Pancreas (tissue), 10 donors: Measurements from ENCODE around the gene CARD18. TPM values are rescaled to one million over a fixed set of nuclear protein-coding genes. Genes with fewer than 3 reads are reported as not detected.
A peak's percentile ranks its signal among the peaks of the same experiment; 100 is the strongest.

ENCODE experiments used
- ATAC-seq, 4 donors: fragments of 200-7000 bp; cut with Tn5 transposase; one replicate each; pipeline versions ENCODE4 v1.8.0 to v1.9.1; 2020; ENCODE audit warnings: mild to moderate bottlenecking in 4 of 4, moderate library complexity in 4 of 4
- DNase-seq, 6 donors: peaks; one replicate each; pipeline ENCODE4 v3.0.0-alpha.2; 2020
- FAIRE-seq: peaks from 2 replicates; lab custom pipeline; 2012; peaks lifted over from hg19 to GRCh38; lab: Jason Lieb, UNC
- H3K27ac ChIP-seq, 4 donors: fragments of 200-600 bp; sonication (generic); 1 replicate in 3 of 4; 2 replicates in 1 of 4; pipeline versions ENCODE4 v1.5.0 to v1.8.0; 2020
- H3K27me3 ChIP-seq, 4 donors: fragments of 200-600 bp; one replicate each; pipeline ENCODE4 v1.8.0; 2021
- H3K36me3 ChIP-seq, 3 donors: fragments of 200-600 bp; sonication (generic) in 1 of 3; one replicate each; pipeline versions ENCODE4 v1.5.0 to v1.8.0; 2020 to 2021
- H3K4me1 ChIP-seq, 3 donors: fragments of 200-600 bp; one replicate each; pipeline ENCODE4 v1.8.0; 2021
- H3K4me3 ChIP-seq, 4 donors: fragments of 200-600 bp; sonication (generic) in 2 of 4; one replicate each; pipeline versions ENCODE4 v1.5.0 to v1.8.0; 2020 to 2021
- H3K9me3 ChIP-seq, 4 donors: fragments of 200-600 bp; one replicate each; pipeline ENCODE4 v1.8.0; 2021
- WGBS, 2 donors: extraction: QIAGEN DNeasy Blood & Tissue Kit; methylation state at CpG; one replicate each; pipeline ENCODE4 v1.1.7; 2013; 5-methylcytosine and 5-hydroxymethylcytosine counted together
- intact Hi-C, 3 donors: fragments of 100-400 bp; cut with DNase I; formaldehyde crosslinking; loops; one replicate each; pipeline versions ENCODE4 v1.11.1 to v1.14.2; 2022
- polyA plus RNA-seq, 2 donors: library from polyadenylated mRNA; stranded (reverse); fragments of 200-250 nt; gene quantifications; one replicate each; pipeline ENCODE4 v1.2.3, GENCODE V29; 2013
- total RNA-seq, 6 donors: library from RNA; stranded (reverse); fragmentation: NEBNext Ultra II Directional in 4 of 6; extraction: Animal tissue kit (Norgen Biotek cat#: 25700) in 4 of 6; gene quantifications; one replicate each; pipeline versions ENCODE4 v1.2.1 to v1.2.4, GENCODE V29; 2021 to 2023
- TF ChIP-seq, protein P1 (sequence below), 4 donors: fragments of 200-600 bp; sonication (generic) in 3 of 4; IDR thresholded peaks; one replicate each; pipeline versions ENCODE4 v1.5.0 to v1.8.0; 2021; ENCODE audit warnings: antibody characterized with exemption in 4 of 4
- donor health status: healthy with polysubstance abuse.
- donor health status: DM: no; HTN: no; CAD: no; lungs with moderate emphysema.
- donor health status: DM: no; HTN: no; CAD: no.
- donor health status: control.
- donor health status: control.
- donor health status: Bipolar disorder and iron deficiency.
- donor health status: DM: yes; HTN: yes; CAD: no.
- donor health status: DM: no; HTN: no; CAD: no.
- donor health status: DM: no; HTN: no; CAD: no.
- donor health status: DM: yes; HTN: yes; CAD: no.

Gene CARD18
- total and polyA plus RNA-seq, 8 donors: 0.33 TPM; not detected in 7

DNA sequence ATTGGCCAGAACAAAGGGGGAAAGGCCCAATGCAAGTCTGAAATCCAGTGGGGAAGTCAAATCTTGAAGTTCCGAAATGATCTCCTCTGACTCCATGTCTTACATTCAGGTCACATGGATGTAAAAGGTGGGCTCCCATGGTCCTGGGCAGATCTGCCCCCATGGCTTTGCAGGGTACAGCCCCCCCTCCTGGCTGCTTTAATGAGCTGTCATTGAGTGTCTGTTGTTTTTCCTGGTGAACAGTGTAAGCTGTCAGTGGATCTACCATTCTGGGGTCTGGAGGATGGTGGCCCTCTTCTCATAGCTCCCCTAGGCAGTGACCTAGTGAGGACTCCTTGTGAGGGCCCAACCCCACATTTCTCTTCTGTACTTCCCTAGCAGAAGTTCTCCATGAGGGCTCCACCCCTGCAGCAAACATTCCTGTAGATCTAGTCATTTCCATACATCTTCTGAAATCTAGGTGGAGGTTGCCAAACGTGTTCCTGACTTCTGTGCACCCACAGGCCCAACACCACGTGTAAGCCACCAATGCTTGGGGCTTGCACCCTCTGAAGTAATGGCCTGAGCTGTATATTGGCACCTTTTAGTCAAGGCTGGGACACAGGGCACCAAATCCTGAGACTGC, 9.3 kb downstream of the CARD18 start:
- H3K36me3 ChIP-seq: no peaks in the 10 kb centered on the region
- H3K4me3 ChIP-seq: no peak overlapping the region
- H3K4me1 ChIP-seq: no peaks in the 10 kb centered on the region
- TF ChIP-seq, protein P1, sequence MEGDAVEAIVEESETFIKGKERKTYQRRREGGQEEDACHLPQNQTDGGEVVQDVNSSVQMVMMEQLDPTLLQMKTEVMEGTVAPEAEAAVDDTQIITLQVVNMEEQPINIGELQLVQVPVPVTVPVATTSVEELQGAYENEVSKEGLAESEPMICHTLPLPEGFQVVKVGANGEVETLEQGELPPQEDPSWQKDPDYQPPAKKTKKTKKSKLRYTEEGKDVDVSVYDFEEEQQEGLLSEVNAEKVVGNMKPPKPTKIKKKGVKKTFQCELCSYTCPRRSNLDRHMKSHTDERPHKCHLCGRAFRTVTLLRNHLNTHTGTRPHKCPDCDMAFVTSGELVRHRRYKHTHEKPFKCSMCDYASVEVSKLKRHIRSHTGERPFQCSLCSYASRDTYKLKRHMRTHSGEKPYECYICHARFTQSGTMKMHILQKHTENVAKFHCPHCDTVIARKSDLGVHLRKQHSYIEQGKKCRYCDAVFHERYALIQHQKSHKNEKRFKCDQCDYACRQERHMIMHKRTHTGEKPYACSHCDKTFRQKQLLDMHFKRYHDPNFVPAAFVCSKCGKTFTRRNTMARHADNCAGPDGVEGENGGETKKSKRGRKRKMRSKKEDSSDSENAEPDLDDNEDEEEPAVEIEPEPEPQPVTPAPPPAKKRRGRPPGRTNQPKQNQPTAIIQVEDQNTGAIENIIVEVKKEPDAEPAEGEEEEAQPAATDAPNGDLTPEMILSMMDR (IDR thresholded peaks at IDR 0.05): no peak
- no peak for DNase-seq
- intact Hi-C loops: no loop called here
- no peak for ATAC-seq
- H3K9me3 ChIP-seq: no peaks in the 10 kb centered on the region
- no peak for FAIRE-seq
- H3K27me3 ChIP-seq: no peaks in the 10 kb centered on the region
- WGBS, 2 donors: 55 to 61% methylated on average over 3 of the region's 3 CpGs
- no peak overlapping the region for H3K27ac ChIP-seq

DNA sequence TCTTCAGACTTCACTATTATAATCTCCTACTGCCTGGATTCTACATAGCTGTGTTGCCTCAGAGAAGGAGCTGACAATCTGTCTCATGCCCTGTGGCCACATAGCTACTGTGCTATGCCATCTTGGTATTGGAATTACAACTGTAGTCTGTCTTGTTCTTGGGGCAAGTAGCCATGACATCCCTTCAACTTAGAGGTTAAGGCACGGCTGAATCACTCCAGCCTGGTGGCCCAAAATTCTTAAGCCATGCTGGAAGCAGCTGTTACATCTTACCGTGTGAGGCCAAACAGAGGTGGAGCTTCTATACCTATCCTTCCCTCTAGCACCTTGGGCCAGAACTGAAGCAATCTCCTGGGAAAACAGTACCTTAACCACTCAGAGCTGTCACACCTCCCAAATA, 14.8 kb downstream of the CARD18 start:
- no peaks in the 10 kb centered on the region for H3K9me3 ChIP-seq
- WGBS, 2 donors: 80 to 81% methylated on average over 2 of the region's 2 CpGs
- intact Hi-C loops: no loop called here
- no peaks in the 10 kb centered on the region for H3K4me1 ChIP-seq
- H3K27me3 ChIP-seq: no peaks in the 10 kb centered on the region
- H3K27ac ChIP-seq: no peak overlapping the region
- TF ChIP-seq, protein P1 (IDR thresholded peaks at IDR 0.05): no peak
- no peak overlapping the region for H3K4me3 ChIP-seq
- FAIRE-seq: no peak
- DNase-seq: no peak
- no peaks in the 10 kb centered on the region for H3K36me3 ChIP-seq
- no peak for ATAC-seq

DNA sequence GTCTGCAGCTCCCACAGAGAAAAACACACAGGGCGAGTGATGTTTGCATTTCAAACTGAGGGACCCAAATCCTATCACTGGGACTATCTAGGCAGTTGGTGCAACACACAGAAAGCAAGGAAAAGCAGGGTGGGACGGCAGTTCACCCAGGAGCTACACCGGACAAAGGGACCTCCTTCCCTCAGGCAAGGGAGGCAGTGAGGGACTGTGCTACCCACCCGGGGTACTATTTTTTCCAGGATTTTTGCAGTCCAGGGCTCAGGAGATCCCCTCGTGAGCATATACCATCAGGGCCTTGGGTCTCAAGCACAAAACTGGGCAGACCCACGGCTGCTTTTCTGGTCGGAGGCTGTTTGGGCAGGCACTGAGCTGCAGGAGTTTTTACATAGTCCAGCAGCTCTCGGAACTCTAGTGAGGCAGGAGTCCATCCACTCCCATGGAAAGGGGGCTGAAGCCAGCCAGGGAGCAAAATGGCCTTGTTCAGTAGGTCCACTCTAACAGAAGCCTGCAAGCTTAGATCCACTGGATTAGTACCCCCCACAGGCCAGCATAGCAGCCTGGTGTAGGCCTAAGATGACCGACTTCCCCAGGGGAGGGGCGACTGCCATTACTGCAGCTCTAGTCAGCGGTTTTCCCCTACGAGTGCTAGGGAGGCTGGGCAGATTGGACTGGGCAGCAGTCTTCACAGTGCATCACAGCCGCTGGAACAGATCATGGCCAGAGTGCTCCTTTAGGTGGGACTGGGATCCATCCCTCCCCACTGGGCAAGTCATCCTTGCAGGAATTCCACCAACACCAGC, 28.2 kb downstream of the CARD18 start:
- Histone ChIP-seq H3K9me3 (no peaks in the 10 kb centered on the region), H3K27me3 (no peaks in the 10 kb centered on the region), H3K36me3 (no peaks in the 10 kb centered on the region), H3K27ac (no peak overlapping the region), H3K4me3 (no peak overlapping the region), H3K4me1 (no peaks in the 10 kb centered on the region)
- FAIRE-seq: no peak
- ATAC-seq: no peak
- TF ChIP-seq, protein P1 (IDR thresholded peaks at IDR 0.05): no peak
- 74 to 80% methylated on average over 13 of the region's 13 CpGs for WGBS, 2 donors
- intact Hi-C loops: no loop called here
- peak in 1 of 6 donors; percentile 43 for DNase-seq

DNA sequence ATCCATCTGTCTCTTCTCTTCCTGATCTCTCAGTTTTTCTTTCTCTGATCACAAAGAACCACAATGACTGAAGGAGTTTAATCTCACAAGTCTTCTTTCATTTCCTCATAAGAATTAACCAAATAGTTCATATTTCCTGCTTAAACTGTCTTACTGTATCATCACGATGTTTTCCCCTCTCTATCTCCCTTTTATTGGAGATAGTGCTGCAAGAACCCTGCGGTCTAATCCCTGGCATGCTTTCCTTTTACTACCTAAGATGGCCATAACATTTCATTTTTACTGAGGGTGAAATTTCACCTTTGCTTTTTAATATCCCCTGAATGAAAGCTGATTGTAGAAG, 28.9 kb downstream of the CARD18 start:
- Histone ChIP-seq H3K4me3 (no peak overlapping the region), H3K4me1 (no peaks in the 10 kb centered on the region), H3K27me3 (no peaks in the 10 kb centered on the region), H3K27ac (no peak overlapping the region), H3K9me3 (no peaks in the 10 kb centered on the region), H3K36me3 (no peaks in the 10 kb centered on the region)
- intact Hi-C loops: no loop called here
- TF ChIP-seq, protein P1 (IDR thresholded peaks at IDR 0.05): no peak
- ATAC-seq (no peak), FAIRE-seq (no peak), DNase-seq (no peak)
- 72 to 80% methylated on average over 2 of the region's 2 CpGs for WGBS, 2 donors
